Activated naive CD4-positive, alpha-beta T cell treated with anti-CD3 and anti-CD28 coated beads for 36 hours (primary cell): ENCODE measurements around the gene CCDC13. TPM values are rescaled to one million over a fixed set of nuclear protein-coding genes. Genes with fewer than 3 reads are reported as not detected.
A peak's percentile ranks its signal among the peaks of the same experiment; 100 is the strongest.

Experiments used
- CTCF ChIA-PET: fragments of 350-600 bp; sonication (Branson Sonifier 250); formaldehyde crosslinking; loops from one replicate; lab custom pipeline; 2021; ENCODE audit warnings: antibody characterized with exemption; lab: Charles Lee
- DNase-seq: peaks from one replicate; pipeline ENCODE4 v3.0.0-alpha.2; 2020
- H3K27ac Mint-ChIP-seq: one replicate; pipeline ENCODE4 v1.8.0; 2021; ENCODE audit warnings: mild to moderate bottlenecking, mixed read lengths
- H3K27me3 Mint-ChIP-seq: one replicate; pipeline ENCODE4 v1.8.0; 2021; ENCODE audit warnings: low read depth, mixed read lengths
- H3K36me3 Mint-ChIP-seq: one replicate; pipeline ENCODE4 v1.8.0; 2021; ENCODE audit warnings: low read depth, mixed read lengths
- H3K4me1 Mint-ChIP-seq: one replicate; pipeline ENCODE4 v1.8.0; 2021; ENCODE audit warnings: low read depth, mixed read lengths
- H3K4me3 Mint-ChIP-seq: one replicate; pipeline ENCODE4 v1.8.0; 2021; ENCODE audit warnings: mild to moderate bottlenecking, moderate library complexity, mixed read lengths
- H3K9me3 Mint-ChIP-seq: one replicate; pipeline ENCODE4 v1.8.0; 2021; ENCODE audit warnings: mixed read lengths
- intact Hi-C: fragments of 100-400 bp; cut with micrococcal nuclease; formaldehyde crosslinking; loops from one replicate; pipeline ENCODE4 v1.15.1; 2023
- total RNA-seq, 2 experiments: library from RNA; stranded (reverse); gene quantifications; one replicate each; pipeline ENCODE4 v1.2.3, GENCODE V29; 2021

The CCDC13 gene
- total RNA-seq, 2 experiments from 2014 or later = 0.31 TPM; not detected in 1

- CTCF ChIA-PET = interaction anchor here (1.0 kb wide), 1 partner anchor 16 kb away, joined by 3 read pairs; no protein-coding TSS in a partner anchor
- Mint-ChIP-seq H3K27ac (no peak overlapping the region), H3K4me3 (no peak overlapping the region), H3K4me1 (no peaks in the 10 kb centered on the region), H3K9me3 (no peaks in the 10 kb centered on the region), H3K36me3 (no peaks in the 10 kb centered on the region), H3K27me3 (no peaks in the 10 kb centered on the region)
- DNase-seq = no peak
- intact Hi-C loops = no loop called here
Measured at GRCh38 chr3:42764115-42764514, 8.9 kb downstream of the CCDC13 start.

- intact Hi-C loops = no loop called here
- H3K27ac Mint-ChIP-seq = no peak overlapping the region
- DNase-seq = peak; percentile 20
- H3K9me3 Mint-ChIP-seq = no peaks in the 10 kb centered on the region
- H3K4me1 Mint-ChIP-seq = no peaks in the 10 kb centered on the region
- H3K27me3 Mint-ChIP-seq = no peaks in the 10 kb centered on the region
- no peak overlapping the region for H3K4me3 Mint-ChIP-seq
- CTCF ChIA-PET = no interaction called here
- no peaks in the 10 kb centered on the region for H3K36me3 Mint-ChIP-seq
Measured at GRCh38 chr3:42763021-42763420, 10.0 kb downstream of the CCDC13 start.

GRCh38 chr3:42762046-42762724 lies 10.9 kb downstream of the CCDC13 start:
- intact Hi-C loops = no loop called here
- no peak overlapping the region for H3K27ac Mint-ChIP-seq
- CTCF ChIA-PET = interaction anchor here (0.7 to 0.8 kb wide), 2 partner anchors 19 to 102 kb away, joined by 3 read pairs; no protein-coding TSS in a partner anchor
- H3K4me1 Mint-ChIP-seq = no peaks in the 10 kb centered on the region
- no peak overlapping the region for H3K4me3 Mint-ChIP-seq
- no peaks in the 10 kb centered on the region for H3K9me3 Mint-ChIP-seq
- DNase-seq = no peak
- H3K36me3 Mint-ChIP-seq = no peaks in the 10 kb centered on the region
- H3K27me3 Mint-ChIP-seq = no peaks in the 10 kb centered on the region

GRCh38 chr3:42758126-42758525 lies 14.9 kb downstream of the CCDC13 start:
- Mint-ChIP-seq H3K4me3 (no peak overlapping the region), H3K27me3 (no peaks in the 10 kb centered on the region), H3K27ac (no peak overlapping the region), H3K9me3 (no peaks in the 10 kb centered on the region), H3K36me3 (no peaks in the 10 kb centered on the region), H3K4me1 (peaks cover 2% of the 10 kb centered on the region)
- no peak for DNase-seq
- CTCF ChIA-PET = interaction anchor here (1.2 to 2.8 kb wide), 3 partner anchors 10 to 21 kb away, joined by 3 to 9 read pairs (median 5); no protein-coding TSS in a partner anchor
- intact Hi-C loops = no loop called here

- CTCF ChIA-PET = interaction anchor here (1.4 to 2.8 kb wide), 2 partner anchors 9 to 210 kb away, joined by 7 to 9 read pairs; no protein-coding TSS in a partner anchor
- H3K4me3 Mint-ChIP-seq = no peak overlapping the region
- H3K27ac Mint-ChIP-seq = no peak overlapping the region
- DNase-seq = no peak
- no peaks in the 10 kb centered on the region for H3K27me3 Mint-ChIP-seq
- intact Hi-C loops = no loop called here
- peaks cover 2% of the 10 kb centered on the region for H3K4me1 Mint-ChIP-seq
- H3K36me3 Mint-ChIP-seq = no peaks in the 10 kb centered on the region
- H3K9me3 Mint-ChIP-seq = no peaks in the 10 kb centered on the region
Measured at GRCh38 chr3:42756681-42757213, 16.3 kb downstream of the CCDC13 start.

GRCh38 chr3:42755681-42756578 lies 17.1 kb downstream of the CCDC13 start:
- H3K9me3 Mint-ChIP-seq = no peaks in the 10 kb centered on the region
- H3K27ac Mint-ChIP-seq = no peak overlapping the region
- intact Hi-C loops = no loop called here
- no peaks in the 10 kb centered on the region for H3K36me3 Mint-ChIP-seq
- peaks cover 2% of the 10 kb centered on the region for H3K4me1 Mint-ChIP-seq
- peak; percentile 22 for DNase-seq
- no peak overlapping the region for H3K4me3 Mint-ChIP-seq
- no peaks in the 10 kb centered on the region for H3K27me3 Mint-ChIP-seq
- CTCF ChIA-PET = interaction anchor here (0.7 to 2.8 kb wide), 5 partner anchors 8 to 209 kb away, joined by 3 to 11 read pairs (median 7); no protein-coding TSS in a partner anchor

- no peaks in the 10 kb centered on the region for H3K27me3 Mint-ChIP-seq
- H3K9me3 Mint-ChIP-seq = no peaks in the 10 kb centered on the region
- H3K4me1 Mint-ChIP-seq = peaks cover 8% of the 10 kb centered on the region
- H3K4me3 Mint-ChIP-seq = no peak overlapping the region
- CTCF ChIA-PET = interaction anchor here (0.6 kb wide), 1 partner anchor 182 kb away, joined by 4 read pairs; no protein-coding TSS in a partner anchor
- no peaks in the 10 kb centered on the region for H3K36me3 Mint-ChIP-seq
- no peak overlapping the region for H3K27ac Mint-ChIP-seq
- DNase-seq = no peak
- intact Hi-C loops = no loop called here
Measured at GRCh38 chr3:42753757-42754156, 19.3 kb downstream of the CCDC13 start.

GRCh38 chr3:42752961-42753360 lies 20.1 kb downstream of the CCDC13 start:
- Mint-ChIP-seq H3K9me3 (no peaks in the 10 kb centered on the region), H3K27me3 (no peaks in the 10 kb centered on the region), H3K36me3 (no peaks in the 10 kb centered on the region), H3K4me3 (no peak overlapping the region), H3K27ac (no peak overlapping the region), H3K4me1 (peaks cover 14% of the 10 kb centered on the region)
- CTCF ChIA-PET = interaction anchor here (1.2 kb wide), 1 partner anchor 9 kb away, joined by 3 read pairs; no protein-coding TSS in a partner anchor
- intact Hi-C loops = no loop called here
- no peak for DNase-seq

- no peaks in the 10 kb centered on the region for H3K27me3 Mint-ChIP-seq
- no peaks in the 10 kb centered on the region for H3K36me3 Mint-ChIP-seq
- no peak overlapping the region for H3K4me3 Mint-ChIP-seq
- CTCF ChIA-PET = interaction anchor here (1.2 kb wide), 1 partner anchor 8 kb away, joined by 3 read pairs; no protein-coding TSS in a partner anchor
- DNase-seq = no peak
- H3K9me3 Mint-ChIP-seq = no peaks in the 10 kb centered on the region
- intact Hi-C loops = no loop called here
- H3K27ac Mint-ChIP-seq = no peak overlapping the region
- H3K4me1 Mint-ChIP-seq = peaks cover 19% of the 10 kb centered on the region
Measured at GRCh38 chr3:42752441-42752840, 20.6 kb downstream of the CCDC13 start.

- CTCF ChIA-PET = no interaction called here
- H3K36me3 Mint-ChIP-seq = no peaks in the 10 kb centered on the region
- DNase-seq = no peak
- no peaks in the 10 kb centered on the region for H3K9me3 Mint-ChIP-seq
- H3K4me3 Mint-ChIP-seq = no peak overlapping the region
- H3K27ac Mint-ChIP-seq = no peak overlapping the region
- H3K27me3 Mint-ChIP-seq = no peaks in the 10 kb centered on the region
- peaks cover 28% of the 10 kb centered on the region for H3K4me1 Mint-ChIP-seq
- intact Hi-C loops = no loop called here
Measured at GRCh38 chr3:42751609-42752008, 21.4 kb downstream of the CCDC13 start.

- intact Hi-C loops = no loop called here
- CTCF ChIA-PET = interaction anchor here (0.7 kb wide), 1 partner anchor 70 kb away, joined by 3 read pairs; no protein-coding TSS in a partner anchor
- Mint-ChIP-seq H3K27me3 (no peaks in the 10 kb centered on the region), H3K4me1 (peaks cover 28% of the 10 kb centered on the region), H3K36me3 (no peaks in the 10 kb centered on the region), H3K4me3 (no peak overlapping the region), H3K9me3 (no peaks in the 10 kb centered on the region), H3K27ac (no peak overlapping the region)
- DNase-seq = no peak
Measured at GRCh38 chr3:42750834-42751233, 22.2 kb downstream of the CCDC13 start.

GRCh38 chr3:42749753-42750231 lies 23.3 kb downstream of the CCDC13 start:
- Mint-ChIP-seq H3K36me3 (no peaks in the 10 kb centered on the region), H3K27ac (no peak overlapping the region), H3K9me3 (no peaks in the 10 kb centered on the region), H3K4me1 (peaks cover 26% of the 10 kb centered on the region), H3K27me3 (no peaks in the 10 kb centered on the region), H3K4me3 (no peak overlapping the region)
- DNase-seq = peak; percentile 29
- intact Hi-C loops = loop anchor here (10.0 kb wide), 1 partner anchor 505 kb away; no protein-coding TSS in a partner anchor
- CTCF ChIA-PET = interaction anchor here (0.9 to 1.1 kb wide), 3 partner anchors 98 to 217 kb away, joined by 3 read pairs; no protein-coding TSS in a partner anchor
